ENCODE results near the gene LIPF. TPM values are rescaled to one million over a fixed set of nuclear protein-coding genes. Genes with fewer than 3 reads are reported as not detected.
"Not testable (repeated sequence)": the region's sequence is repeated elsewhere in the genome, so short reads cannot be mapped to it uniquely, and the experiment has no call there.

LIPF gene
- total RNA-seq, 1 experiment from 2014 or later, result not detected

DNA sequence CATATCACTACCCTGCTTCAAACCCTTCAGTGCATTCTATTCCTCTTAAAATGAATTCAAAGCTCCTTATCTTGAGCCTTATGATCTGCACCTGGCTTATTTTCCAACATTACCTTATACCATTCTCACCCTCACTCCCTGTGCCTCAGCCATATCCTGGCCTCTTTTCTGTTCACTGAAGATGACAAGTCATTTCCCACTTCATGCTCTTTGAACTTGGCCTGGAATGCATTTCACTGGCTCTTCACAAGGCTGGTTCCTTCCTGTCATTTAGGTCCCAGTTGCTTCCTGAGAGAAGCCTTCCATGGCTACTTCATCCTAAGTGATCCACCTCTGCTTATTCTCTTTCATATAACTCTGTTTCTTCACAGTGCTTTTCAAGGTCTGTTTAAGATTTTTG lies 3.2 kb upstream of the LIPF start:
- ChIA-PET POLR2A (interaction anchor here (0.6 to 1.8 kb wide), 2 partner anchors 10 to 1961 kb away, joined by 3 to 6 read pairs; no protein-coding TSS in a partner anchor), CTCF (interaction anchor here (0.6 to 0.7 kb wide), 2 partner anchors 21 to 86 kb away, joined by 3 read pairs; no protein-coding TSS in a partner anchor)
- no TSS peak for BruUV-seq (replicated peaks)
- intact Hi-C loops (cut with micrococcal nuclease), result no loop called here
- Mint-ChIP-seq H3K9me3 (ENCODE audit: unreplicated experiment) (no peaks in the 10 kb centered on the region), H3K36me3 (ENCODE audit: insufficient read depth, unreplicated experiment) (no peaks in the 10 kb centered on the region), H3K4me3 (ENCODE audit: unreplicated experiment) (no peak overlapping the region), H3K27me3 (ENCODE audit: insufficient read depth, unreplicated experiment) (no peaks in the 10 kb centered on the region), H3K4me1 (ENCODE audit: insufficient read depth, unreplicated experiment) (peaks cover 6% of the 10 kb centered on the region), H3K27ac (ENCODE audit: low read depth, unreplicated experiment) (no peak overlapping the region)
- DNase-seq (ENCODE audit: unreplicated experiment), result no peak
- TF ChIP-seq, protein P1, sequence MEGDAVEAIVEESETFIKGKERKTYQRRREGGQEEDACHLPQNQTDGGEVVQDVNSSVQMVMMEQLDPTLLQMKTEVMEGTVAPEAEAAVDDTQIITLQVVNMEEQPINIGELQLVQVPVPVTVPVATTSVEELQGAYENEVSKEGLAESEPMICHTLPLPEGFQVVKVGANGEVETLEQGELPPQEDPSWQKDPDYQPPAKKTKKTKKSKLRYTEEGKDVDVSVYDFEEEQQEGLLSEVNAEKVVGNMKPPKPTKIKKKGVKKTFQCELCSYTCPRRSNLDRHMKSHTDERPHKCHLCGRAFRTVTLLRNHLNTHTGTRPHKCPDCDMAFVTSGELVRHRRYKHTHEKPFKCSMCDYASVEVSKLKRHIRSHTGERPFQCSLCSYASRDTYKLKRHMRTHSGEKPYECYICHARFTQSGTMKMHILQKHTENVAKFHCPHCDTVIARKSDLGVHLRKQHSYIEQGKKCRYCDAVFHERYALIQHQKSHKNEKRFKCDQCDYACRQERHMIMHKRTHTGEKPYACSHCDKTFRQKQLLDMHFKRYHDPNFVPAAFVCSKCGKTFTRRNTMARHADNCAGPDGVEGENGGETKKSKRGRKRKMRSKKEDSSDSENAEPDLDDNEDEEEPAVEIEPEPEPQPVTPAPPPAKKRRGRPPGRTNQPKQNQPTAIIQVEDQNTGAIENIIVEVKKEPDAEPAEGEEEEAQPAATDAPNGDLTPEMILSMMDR (IDR thresholded peaks at IDR 0.05; ENCODE audit: unreplicated experiment), result no peak

DNA sequence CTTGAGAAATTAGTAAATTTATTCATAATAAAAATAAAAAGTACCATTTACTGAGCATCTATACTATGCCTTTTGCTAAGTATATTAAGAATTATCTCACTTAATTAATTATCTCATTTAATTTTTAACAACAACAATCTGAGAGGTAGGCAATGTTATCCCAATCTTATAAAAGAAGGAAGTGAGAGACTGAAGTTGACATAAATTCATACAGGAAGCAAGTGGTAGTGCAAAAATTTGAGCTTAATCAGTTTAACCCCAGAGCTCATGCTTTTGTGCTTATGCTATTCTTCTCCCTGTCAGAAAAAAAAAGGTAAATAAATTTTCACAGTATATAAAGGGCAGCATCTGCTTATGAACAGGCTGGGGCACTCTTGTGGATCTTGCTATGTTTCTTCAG lies 2.7 kb upstream of the LIPF start:
- Mint-ChIP-seq H3K4me1 (ENCODE audit: insufficient read depth, unreplicated experiment) (peaks cover 6% of the 10 kb centered on the region), H3K4me3 (ENCODE audit: unreplicated experiment) (no peak overlapping the region), H3K36me3 (ENCODE audit: insufficient read depth, unreplicated experiment) (no peaks in the 10 kb centered on the region), H3K27ac (ENCODE audit: low read depth, unreplicated experiment) (no peak overlapping the region), H3K9me3 (ENCODE audit: unreplicated experiment) (no peaks in the 10 kb centered on the region), H3K27me3 (ENCODE audit: insufficient read depth, unreplicated experiment) (no peaks in the 10 kb centered on the region)
- BruUV-seq (replicated peaks), result no TSS peak
- TF ChIP-seq, protein P1 (IDR thresholded peaks at IDR 0.05; ENCODE audit: unreplicated experiment), result no peak
- no peak for DNase-seq (ENCODE audit: unreplicated experiment)
- ChIA-PET POLR2A (interaction anchor here (0.6 kb wide), 1 partner anchor 1961 kb away, joined by 3 read pairs; no protein-coding TSS in a partner anchor), CTCF (interaction anchor here (0.6 kb wide), 1 partner anchor 85 kb away, joined by 3 read pairs; no protein-coding TSS in a partner anchor)
- intact Hi-C loops (cut with micrococcal nuclease), result no loop called here

DNA sequence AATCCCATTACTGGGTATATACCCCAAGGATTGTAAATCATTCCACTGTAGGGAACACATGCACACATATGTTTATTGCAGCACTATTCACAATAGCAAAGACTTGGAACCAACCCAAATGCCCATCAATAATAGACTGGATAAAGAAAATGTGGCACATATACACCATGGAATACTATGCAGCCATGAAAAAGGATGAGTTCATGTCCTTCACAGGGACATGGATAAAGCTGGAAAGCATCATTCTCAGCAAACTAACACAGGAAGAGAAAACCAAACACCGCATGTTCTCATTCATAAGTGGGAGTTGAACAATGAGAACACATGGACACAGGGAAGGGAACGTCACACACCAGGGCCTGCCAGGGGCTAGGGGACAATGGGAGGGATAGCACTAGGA lies 1.1 kb upstream of the LIPF start:
- intact Hi-C loops (cut with micrococcal nuclease); H3K27me3 Mint-ChIP-seq (ENCODE audit: insufficient read depth, unreplicated experiment); H3K4me3 Mint-ChIP-seq (ENCODE audit: unreplicated experiment); H3K27ac Mint-ChIP-seq (ENCODE audit: low read depth, unreplicated experiment); H3K4me1 Mint-ChIP-seq (ENCODE audit: insufficient read depth, unreplicated experiment); H3K36me3 Mint-ChIP-seq (ENCODE audit: insufficient read depth, unreplicated experiment); BruUV-seq (replicated peaks); POLR2A ChIA-PET; CTCF ChIA-PET; H3K9me3 Mint-ChIP-seq (ENCODE audit: unreplicated experiment); DNase-seq (ENCODE audit: unreplicated experiment): not testable (repeated sequence)

DNA sequence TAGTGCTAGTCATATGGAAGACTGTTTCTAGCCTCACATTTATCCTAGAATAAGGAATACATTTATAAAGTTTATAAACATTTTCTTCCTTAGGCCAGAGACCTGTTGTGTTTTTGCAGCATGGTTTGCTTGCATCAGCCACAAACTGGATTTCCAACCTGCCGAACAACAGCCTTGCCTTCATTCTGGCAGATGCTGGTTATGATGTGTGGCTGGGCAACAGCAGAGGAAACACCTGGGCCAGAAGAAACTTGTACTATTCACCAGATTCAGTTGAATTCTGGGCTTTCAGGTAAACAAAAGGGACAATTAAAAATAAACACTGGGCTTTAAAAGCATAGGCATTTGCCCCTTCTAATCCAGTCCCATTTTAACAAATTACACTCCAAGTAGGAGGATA lies 4.2 kb downstream of the LIPF start:
- no TSS peak for BruUV-seq (replicated peaks)
- Mint-ChIP-seq H3K27ac (ENCODE audit: low read depth, unreplicated experiment) (no peak overlapping the region), H3K27me3 (ENCODE audit: insufficient read depth, unreplicated experiment) (no peaks in the 10 kb centered on the region), H3K9me3 (ENCODE audit: unreplicated experiment) (no peaks in the 10 kb centered on the region), H3K4me3 (ENCODE audit: unreplicated experiment) (no peak overlapping the region), H3K4me1 (ENCODE audit: insufficient read depth, unreplicated experiment) (peaks cover 6% of the 10 kb centered on the region), H3K36me3 (ENCODE audit: insufficient read depth, unreplicated experiment) (no peaks in the 10 kb centered on the region)
- no peak for DNase-seq (ENCODE audit: unreplicated experiment)
- CTCF ChIA-PET, result interaction anchor here (0.6 to 0.8 kb wide), 4 partner anchors 14 to 631 kb away, joined by 3 to 6 read pairs (median 4); no protein-coding TSS in a partner anchor
- POLR2A ChIA-PET, result interaction anchor here (0.7 to 1.1 kb wide), 2 partner anchors 51 to 302 kb away, joined by 3 read pairs; no protein-coding TSS in a partner anchor
- intact Hi-C loops (cut with micrococcal nuclease), result no loop called here
- TF ChIP-seq, protein P1 (IDR thresholded peaks at IDR 0.05; ENCODE audit: unreplicated experiment), result no peak
